GM12873 (cell line): ENCODE measurements around the gene HDDC3.

Source experiments
- TF ChIP-seq, protein P1 (sequence below): IDR thresholded peaks from 2 replicates; pipeline ENCODE4 v1.5.1; 2012; ENCODE audit warnings: low read depth, mild to moderate bottlenecking, moderate library complexity, low read length, control low read depth; ENCODE audit not compliant: insufficient read depth; ENCODE audit errors: missing control alignments

HDDC3 gene

DNA sequence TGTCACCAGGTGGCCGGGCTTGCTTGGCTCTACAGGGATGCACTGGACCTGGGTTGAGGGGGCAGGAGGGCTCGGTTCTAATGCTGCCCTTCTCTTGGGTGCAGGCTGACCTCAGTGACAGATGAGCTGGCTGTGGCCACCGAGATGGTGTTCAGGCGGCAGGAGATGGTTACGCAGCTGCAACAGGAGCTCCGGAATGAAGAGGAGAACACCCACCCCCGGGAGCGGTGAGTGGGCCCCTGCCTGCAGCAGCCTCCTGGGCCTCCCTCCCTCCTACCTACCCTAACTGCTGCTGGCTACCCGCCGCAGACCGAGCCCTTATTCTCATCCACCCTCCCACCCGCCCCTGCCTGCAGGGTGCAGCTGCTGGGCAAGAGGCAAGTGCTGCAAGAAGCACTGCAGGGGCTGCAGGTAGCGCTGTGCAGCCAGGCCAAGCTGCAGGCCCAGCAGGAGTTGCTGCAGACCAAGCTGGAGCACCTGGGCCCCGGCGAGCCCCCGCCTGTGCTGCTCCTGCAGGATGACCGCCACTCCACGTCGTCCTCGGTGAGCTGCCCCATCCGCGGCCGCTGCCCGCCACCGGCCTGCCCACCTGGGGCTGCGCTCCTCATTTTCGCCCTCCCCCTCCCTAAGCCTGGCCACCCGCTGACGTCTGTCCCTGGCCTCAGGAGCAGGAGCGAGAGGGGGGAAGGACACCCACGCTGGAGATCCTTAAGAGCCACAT, 42.5 kb downstream of the HDDC3 start:
- TF ChIP-seq, protein P1, sequence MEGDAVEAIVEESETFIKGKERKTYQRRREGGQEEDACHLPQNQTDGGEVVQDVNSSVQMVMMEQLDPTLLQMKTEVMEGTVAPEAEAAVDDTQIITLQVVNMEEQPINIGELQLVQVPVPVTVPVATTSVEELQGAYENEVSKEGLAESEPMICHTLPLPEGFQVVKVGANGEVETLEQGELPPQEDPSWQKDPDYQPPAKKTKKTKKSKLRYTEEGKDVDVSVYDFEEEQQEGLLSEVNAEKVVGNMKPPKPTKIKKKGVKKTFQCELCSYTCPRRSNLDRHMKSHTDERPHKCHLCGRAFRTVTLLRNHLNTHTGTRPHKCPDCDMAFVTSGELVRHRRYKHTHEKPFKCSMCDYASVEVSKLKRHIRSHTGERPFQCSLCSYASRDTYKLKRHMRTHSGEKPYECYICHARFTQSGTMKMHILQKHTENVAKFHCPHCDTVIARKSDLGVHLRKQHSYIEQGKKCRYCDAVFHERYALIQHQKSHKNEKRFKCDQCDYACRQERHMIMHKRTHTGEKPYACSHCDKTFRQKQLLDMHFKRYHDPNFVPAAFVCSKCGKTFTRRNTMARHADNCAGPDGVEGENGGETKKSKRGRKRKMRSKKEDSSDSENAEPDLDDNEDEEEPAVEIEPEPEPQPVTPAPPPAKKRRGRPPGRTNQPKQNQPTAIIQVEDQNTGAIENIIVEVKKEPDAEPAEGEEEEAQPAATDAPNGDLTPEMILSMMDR, result no peak

DNA sequence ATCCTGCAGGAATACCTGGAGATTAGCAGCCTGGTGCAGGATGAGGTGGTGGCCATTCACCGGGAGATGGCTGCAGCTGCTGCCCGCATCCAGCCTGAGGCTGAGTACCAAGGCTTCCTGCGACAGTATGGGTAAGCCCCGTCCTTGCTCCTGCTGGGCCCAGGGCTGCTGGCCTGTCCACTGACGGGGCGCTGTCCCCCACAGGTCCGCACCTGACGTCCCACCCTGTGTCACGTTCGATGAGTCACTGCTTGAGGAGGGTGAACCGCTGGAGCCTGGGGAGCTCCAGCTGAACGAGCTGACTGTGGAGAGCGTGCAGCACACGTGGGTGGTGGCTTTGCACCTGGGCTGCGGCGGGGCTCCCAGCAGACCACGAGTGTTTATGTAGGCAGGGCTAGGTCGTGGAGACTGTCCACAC, 43.0 kb downstream of the HDDC3 start:
- TF ChIP-seq, protein P1, result no peak

DNA sequence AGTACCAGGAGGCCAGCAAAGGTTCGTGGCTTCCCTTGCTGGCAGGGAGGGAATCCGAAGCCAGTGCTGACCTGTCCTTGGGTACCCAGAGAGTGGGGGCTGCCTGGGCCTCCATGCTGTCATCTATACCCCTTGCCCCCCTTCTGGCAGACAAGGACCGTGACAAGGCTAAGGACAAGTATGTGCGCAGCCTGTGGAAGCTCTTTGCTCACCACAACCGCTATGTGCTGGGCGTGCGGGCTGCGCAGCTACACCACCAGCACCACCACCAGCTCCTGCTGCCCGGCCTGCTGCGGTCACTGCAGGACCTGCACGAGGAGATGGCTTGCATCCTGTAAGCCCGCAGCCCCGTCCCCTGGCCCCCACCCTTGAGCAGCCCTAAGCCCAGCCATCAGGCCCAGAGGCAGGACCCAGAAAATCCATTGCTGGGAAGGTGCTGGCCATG, 45.3 kb downstream of the HDDC3 start:
- TF ChIP-seq, protein P1, result no peak

DNA sequence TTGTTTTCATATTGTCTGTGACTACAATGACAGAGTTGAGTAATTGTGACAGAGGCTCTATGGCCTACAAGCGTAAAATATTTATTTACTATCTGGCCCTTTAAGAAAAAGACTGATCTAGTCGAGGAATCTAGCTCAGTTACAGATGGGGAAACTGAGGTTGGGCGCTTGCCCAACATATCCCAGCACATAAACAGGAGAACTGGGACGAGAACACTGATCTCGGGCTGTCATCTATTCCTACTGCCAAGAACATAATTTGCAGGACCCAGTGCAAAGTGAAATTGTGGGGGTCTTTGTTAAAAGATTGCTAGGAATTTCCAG, 46.1 kb downstream of the HDDC3 start:
- TF ChIP-seq, protein P1, result no peak

DNA sequence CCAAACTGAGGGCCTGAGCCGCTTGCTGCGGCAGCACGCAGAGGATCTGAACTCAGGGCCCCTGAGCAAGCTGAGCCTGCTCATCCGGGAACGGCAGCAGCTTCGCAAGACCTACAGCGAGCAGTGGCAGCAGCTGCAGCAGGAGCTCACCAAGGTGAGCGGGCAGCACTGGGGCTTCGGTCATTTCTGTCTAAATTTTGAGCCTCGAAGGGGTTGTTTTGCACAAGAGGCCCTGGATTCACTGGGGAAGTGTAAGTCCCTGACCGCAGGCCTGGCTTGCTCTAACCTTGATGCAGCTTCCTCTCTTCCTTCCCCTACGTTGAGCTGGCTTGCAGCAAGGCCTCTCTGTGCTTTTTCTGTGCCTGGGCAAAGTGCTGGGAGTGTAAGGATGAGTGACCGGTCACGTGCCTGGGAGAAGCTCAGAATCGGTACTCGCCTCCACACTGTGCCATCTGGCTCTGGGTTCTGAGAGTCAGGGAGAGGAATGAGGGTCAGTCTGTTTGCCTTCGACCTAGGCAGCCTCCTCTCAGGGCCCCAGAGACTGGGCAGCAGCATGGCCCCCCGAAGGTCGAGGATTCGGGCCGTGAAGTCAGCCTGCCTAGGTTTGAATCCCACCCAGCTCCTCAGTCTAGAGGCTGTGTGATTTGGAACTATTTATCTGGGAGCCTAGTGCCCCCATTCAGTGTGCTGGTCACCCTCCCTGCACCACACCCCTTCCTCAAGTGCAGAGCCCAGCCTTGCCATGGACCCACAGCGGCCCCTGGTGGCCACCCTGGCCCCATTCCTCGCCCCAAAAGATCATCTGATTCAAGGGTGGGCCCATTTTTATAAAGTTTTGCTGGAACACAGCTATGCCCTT, 46.7 kb downstream of the HDDC3 start:
- TF ChIP-seq, protein P1, result peak; percentile 98

DNA sequence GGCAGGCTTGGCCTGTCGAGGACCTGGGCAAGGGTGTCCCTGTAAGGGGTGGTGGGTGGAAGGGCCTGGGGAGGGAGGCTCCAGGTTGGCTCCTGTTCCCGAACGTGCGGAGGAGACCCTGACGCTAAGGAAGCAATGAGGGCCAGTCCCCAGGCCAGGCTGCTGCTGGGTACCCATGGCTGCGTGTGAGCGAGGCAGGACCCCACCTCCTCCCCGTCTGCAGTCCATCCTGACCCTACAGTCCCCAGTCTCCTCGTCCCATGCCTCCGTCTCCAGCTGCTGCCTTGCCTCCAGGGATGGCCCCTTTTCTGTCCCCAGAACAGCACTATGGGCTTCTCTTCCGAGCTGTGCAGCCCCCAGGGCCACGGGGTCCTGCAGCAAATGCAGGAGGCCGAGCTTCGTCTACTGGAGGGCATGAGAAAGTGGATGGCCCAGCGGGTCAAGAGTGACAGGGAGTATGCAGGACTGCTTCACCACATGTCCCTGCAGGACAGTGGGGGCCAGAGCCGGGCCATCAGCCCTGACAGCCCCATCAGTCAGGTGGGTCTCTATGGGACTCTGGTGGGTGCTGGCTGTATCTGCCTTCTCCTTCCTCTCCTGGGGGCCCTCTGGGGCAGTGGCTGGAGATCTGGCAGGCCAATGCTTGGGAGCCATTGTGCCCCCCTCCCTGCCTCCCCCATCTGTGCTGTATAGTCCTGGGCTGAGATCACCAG, 47.5 kb downstream of the HDDC3 start:
- TF ChIP-seq, protein P1, result no peak
